GM18858 (cell line): ENCODE results near the gene SLC6A7.

Experiments
- ATAC-seq: cut with Tn5 transposase; IDR thresholded peaks from one replicate; pipeline ENCODE4 v1.9.1; 2021; ENCODE audit not compliant: unreplicated experiment

SLC6A7 gene

GRCh38 chr5:150255659-150256409 lies 66.0 kb downstream of the SLC6A7 start:
- ATAC-seq = no peak

DNA sequence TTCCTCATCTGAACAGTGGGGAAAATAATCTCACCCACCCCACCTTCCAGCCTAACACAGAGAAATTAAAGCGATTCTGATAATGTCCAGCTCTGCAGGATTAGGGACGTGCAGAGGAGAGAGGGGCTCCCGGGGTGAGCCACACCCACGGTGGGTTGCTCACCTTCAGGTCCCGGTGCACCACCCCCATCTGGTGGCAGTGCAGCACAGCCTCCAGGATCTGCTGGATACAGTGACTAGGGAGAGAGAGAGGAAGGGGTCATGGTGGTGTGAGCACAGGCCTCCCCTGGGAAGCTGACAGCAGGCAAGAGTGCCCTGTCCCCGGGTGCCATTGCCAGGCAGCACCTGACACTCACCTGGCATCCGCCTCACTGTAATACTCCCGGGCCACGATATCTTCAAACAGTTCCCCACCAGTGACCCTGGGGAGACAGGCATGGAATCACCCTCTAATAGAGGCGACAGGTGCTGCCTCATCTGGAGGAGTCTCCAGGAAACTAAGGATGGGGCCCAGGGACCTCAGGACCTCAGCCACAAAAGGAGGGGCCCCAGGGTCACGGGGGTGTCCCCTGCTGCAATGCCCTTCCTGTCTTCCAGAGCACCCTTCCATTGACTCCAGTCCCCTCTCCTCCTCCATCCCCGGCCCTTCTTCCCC lies 66.7 kb downstream of the SLC6A7 start:
- ATAC-seq = no peak

- no peak for ATAC-seq
Observed at GRCh38 chr5:150257424-150257823, 67.6 kb downstream of the SLC6A7 start.

DNA sequence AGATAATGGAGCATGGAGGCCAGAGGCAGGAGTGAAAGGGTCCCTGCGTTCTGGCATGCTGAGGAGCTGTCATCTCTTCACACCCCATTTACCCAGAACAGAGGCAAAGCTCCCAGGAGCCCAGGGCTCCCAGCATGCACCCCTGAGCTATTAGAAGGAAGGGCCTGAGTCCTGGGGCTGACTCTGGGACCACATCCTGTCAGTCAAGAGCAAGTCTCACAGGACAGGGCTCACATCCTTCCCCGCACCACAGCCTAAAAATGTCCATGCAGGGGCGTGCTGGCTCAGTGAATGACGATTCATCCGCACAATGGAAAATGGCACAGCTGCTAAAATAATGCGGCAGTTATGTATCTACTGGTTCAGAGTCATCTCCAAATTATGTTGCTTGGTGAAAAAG lies 68.3 kb downstream of the SLC6A7 start:
- ATAC-seq = peak; percentile 42
